ENCODE measurements around the gene TLDC2.

The TLDC2 gene

GRCh38 chr20:36850759-36851158, 25.2 kb upstream of the TLDC2 start:
- H3K27me3 ChIP-seq (ENCODE audit: insufficient read depth, low read length) = no peaks in the 10 kb centered on the region
- no peak overlapping the region for H2AFZ ChIP-seq (ENCODE audit: low read length, unreplicated experiment)
- H3K79me2 ChIP-seq (ENCODE audit: control insufficient read depth, insufficient read depth, low read length, unreplicated experiment) = peaks cover 65% of the 10 kb centered on the region
- H3K27ac ChIP-seq (ENCODE audit: low read depth, low read length) = no peak overlapping the region
- peaks cover 4% of the 10 kb centered on the region; the same call in 1 of the 2 replicates for H3K36me3 ChIP-seq (ENCODE audit: insufficient read depth, low read length)
- H3K4me3 ChIP-seq (ENCODE audit: low read depth, low read length) = no peak overlapping the region
- peaks cover 48% of the 10 kb centered on the region for H3K4me1 ChIP-seq (ENCODE audit: control insufficient read depth, insufficient read depth, low read length, unreplicated experiment)

- no peaks in the 10 kb centered on the region for H3K27me3 ChIP-seq (ENCODE audit: insufficient read depth, low read length)
- H3K4me3 ChIP-seq (ENCODE audit: low read depth, low read length) = no peak overlapping the region
- no peak overlapping the region for H3K27ac ChIP-seq (ENCODE audit: low read depth, low read length)
- H2AFZ ChIP-seq (ENCODE audit: low read length, unreplicated experiment) = no peak overlapping the region
- H3K36me3 ChIP-seq (ENCODE audit: insufficient read depth, low read length) = peaks cover 4% of the 10 kb centered on the region; the same call in 1 of the 2 replicates
- H3K4me1 ChIP-seq (ENCODE audit: control insufficient read depth, insufficient read depth, low read length, unreplicated experiment) = peaks cover 48% of the 10 kb centered on the region
- H3K79me2 ChIP-seq (ENCODE audit: control insufficient read depth, insufficient read depth, low read length, unreplicated experiment) = peaks cover 67% of the 10 kb centered on the region
These were observed 24.4 kb upstream of the TLDC2 start for GRCh38 chr20:36851490-36851889.

GRCh38 chr20:36852187-36852586, 23.8 kb upstream of the TLDC2 start:
- H3K27me3 ChIP-seq (ENCODE audit: insufficient read depth, low read length) = no peaks in the 10 kb centered on the region
- no peak overlapping the region for H2AFZ ChIP-seq (ENCODE audit: low read length, unreplicated experiment)
- no peak overlapping the region for H3K27ac ChIP-seq (ENCODE audit: low read depth, low read length)
- peaks cover 51% of the 10 kb centered on the region for H3K4me1 ChIP-seq (ENCODE audit: control insufficient read depth, insufficient read depth, low read length, unreplicated experiment)
- peaks cover 73% of the 10 kb centered on the region for H3K79me2 ChIP-seq (ENCODE audit: control insufficient read depth, insufficient read depth, low read length, unreplicated experiment)
- no peak overlapping the region for H3K4me3 ChIP-seq (ENCODE audit: low read depth, low read length)
- H3K36me3 ChIP-seq (ENCODE audit: insufficient read depth, low read length) = peaks cover 4% of the 10 kb centered on the region; the same call in 1 of the 2 replicates

- Histone ChIP-seq H3K36me3 (ENCODE audit: insufficient read depth, low read length) (peaks cover 4% of the 10 kb centered on the region; the same call in 1 of the 2 replicates), H3K27ac (ENCODE audit: low read depth, low read length) (no peak overlapping the region), H2AFZ (ENCODE audit: low read length, unreplicated experiment) (no peak overlapping the region), H3K27me3 (ENCODE audit: insufficient read depth, low read length) (no peaks in the 10 kb centered on the region), H3K4me3 (ENCODE audit: low read depth, low read length) (no peak overlapping the region), H3K4me1 (ENCODE audit: control insufficient read depth, insufficient read depth, low read length, unreplicated experiment) (peaks cover 47% of the 10 kb centered on the region), H3K79me2 (ENCODE audit: control insufficient read depth, insufficient read depth, low read length, unreplicated experiment) (peaks cover 93% of the 10 kb centered on the region)
These were observed 21.3 kb upstream of the TLDC2 start for GRCh38 chr20:36854348-36855240.

- Histone ChIP-seq H2AFZ (ENCODE audit: low read length, unreplicated experiment) (no peak overlapping the region), H3K79me2 (ENCODE audit: control insufficient read depth, insufficient read depth, low read length, unreplicated experiment) (peaks cover 95% of the 10 kb centered on the region), H3K27me3 (ENCODE audit: insufficient read depth, low read length) (no peaks in the 10 kb centered on the region), H3K4me1 (ENCODE audit: control insufficient read depth, insufficient read depth, low read length, unreplicated experiment) (peaks cover 49% of the 10 kb centered on the region), H3K4me3 (ENCODE audit: low read depth, low read length) (no peak overlapping the region), H3K36me3 (ENCODE audit: insufficient read depth, low read length) (peaks cover 4% of the 10 kb centered on the region; the same call in 1 of the 2 replicates), H3K27ac (ENCODE audit: low read depth, low read length) (no peak overlapping the region)
These were observed 20.7 kb upstream of the TLDC2 start for GRCh38 chr20:36855241-36855657.

- Histone ChIP-seq H2AFZ (ENCODE audit: low read length, unreplicated experiment) (no peak overlapping the region), H3K4me3 (ENCODE audit: low read depth, low read length) (no peak overlapping the region), H3K4me1 (ENCODE audit: control insufficient read depth, insufficient read depth, low read length, unreplicated experiment) (peaks cover 58% of the 10 kb centered on the region), H3K36me3 (ENCODE audit: insufficient read depth, low read length) (no peaks in the 10 kb centered on the region), H3K27ac (ENCODE audit: low read depth, low read length) (peak overlapping the region; percentile 25; the same call in 1 of the 2 replicates), H3K27me3 (ENCODE audit: insufficient read depth, low read length) (no peaks in the 10 kb centered on the region), H3K79me2 (ENCODE audit: control insufficient read depth, insufficient read depth, low read length, unreplicated experiment) (peaks cover 95% of the 10 kb centered on the region)
These were observed 19.7 kb upstream of the TLDC2 start for GRCh38 chr20:36856195-36856594.

- Histone ChIP-seq H3K27ac (ENCODE audit: low read depth, low read length) (peak overlapping the region; percentile 25; the same call in 1 of the 2 replicates), H3K4me1 (ENCODE audit: control insufficient read depth, insufficient read depth, low read length, unreplicated experiment) (peaks cover 59% of the 10 kb centered on the region), H3K27me3 (ENCODE audit: insufficient read depth, low read length) (no peaks in the 10 kb centered on the region)
These were observed 19.0 kb upstream of the TLDC2 start for GRCh38 chr20:36856691-36857635.

GRCh38 chr20:36859282-36859555, 16.7 kb upstream of the TLDC2 start:
- Histone ChIP-seq H3K36me3 (ENCODE audit: insufficient read depth, low read length) (no peaks in the 10 kb centered on the region), H2AFZ (ENCODE audit: low read length, unreplicated experiment) (no peak overlapping the region), H3K27ac (ENCODE audit: low read depth, low read length) (no peak overlapping the region; the same call in 1 of the 2 replicates), H3K4me3 (ENCODE audit: low read depth, low read length) (no peak overlapping the region), H3K27me3 (ENCODE audit: insufficient read depth, low read length) (no peaks in the 10 kb centered on the region), H3K4me1 (ENCODE audit: control insufficient read depth, insufficient read depth, low read length, unreplicated experiment) (peaks cover 57% of the 10 kb centered on the region), H3K79me2 (ENCODE audit: control insufficient read depth, insufficient read depth, low read length, unreplicated experiment) (peaks cover 85% of the 10 kb centered on the region)

More at GRCh38 chr20:36856691-36857635, 19.0 kb upstream of the TLDC2 start:
- Histone ChIP-seq H3K36me3 (ENCODE audit: insufficient read depth, low read length) (no peaks in the 10 kb centered on the region), H3K79me2 (ENCODE audit: control insufficient read depth, insufficient read depth, low read length, unreplicated experiment) (peaks cover 94% of the 10 kb centered on the region), H3K4me3 (ENCODE audit: low read depth, low read length) (no peak overlapping the region), H2AFZ (ENCODE audit: low read length, unreplicated experiment) (no peak overlapping the region)

GRCh38 chr20:36859700-36860330, 16.1 kb upstream of the TLDC2 start:
- no peak overlapping the region for H3K4me3 ChIP-seq (ENCODE audit: low read depth, low read length)
- H3K4me1 ChIP-seq (ENCODE audit: control insufficient read depth, insufficient read depth, low read length, unreplicated experiment) = peaks cover 51% of the 10 kb centered on the region
- H3K27ac ChIP-seq (ENCODE audit: low read depth, low read length) = peak overlapping the region; percentile 24; the same call in 1 of the 2 replicates
- no peaks in the 10 kb centered on the region for H3K27me3 ChIP-seq (ENCODE audit: insufficient read depth, low read length)
- H3K79me2 ChIP-seq (ENCODE audit: control insufficient read depth, insufficient read depth, low read length, unreplicated experiment) = peaks cover 79% of the 10 kb centered on the region
- H3K36me3 ChIP-seq (ENCODE audit: insufficient read depth, low read length) = no peaks in the 10 kb centered on the region
- H2AFZ ChIP-seq (ENCODE audit: low read length, unreplicated experiment) = no peak overlapping the region

GRCh38 chr20:36860339-36860738, 15.6 kb upstream of the TLDC2 start:
- no peak overlapping the region for H2AFZ ChIP-seq (ENCODE audit: low read length, unreplicated experiment)
- H3K27me3 ChIP-seq (ENCODE audit: insufficient read depth, low read length) = no peaks in the 10 kb centered on the region
- peaks cover 50% of the 10 kb centered on the region for H3K4me1 ChIP-seq (ENCODE audit: control insufficient read depth, insufficient read depth, low read length, unreplicated experiment)
- no peak overlapping the region for H3K4me3 ChIP-seq (ENCODE audit: low read depth, low read length)
- no peaks in the 10 kb centered on the region for H3K36me3 ChIP-seq (ENCODE audit: insufficient read depth, low read length)
- peaks cover 74% of the 10 kb centered on the region for H3K79me2 ChIP-seq (ENCODE audit: control insufficient read depth, insufficient read depth, low read length, unreplicated experiment)
- H3K27ac ChIP-seq (ENCODE audit: low read depth, low read length) = peak overlapping the region; percentile 24; the same call in 1 of the 2 replicates

All from ACC112 (cell line).